Endometrial microvascular endothelial cells (primary cell): Measurements from ENCODE around the gene RBM8A. TPM values are rescaled to one million over a fixed set of nuclear protein-coding genes. Genes with fewer than 3 reads are reported as not detected.
"Not testable (repeated sequence)": the region's sequence is repeated elsewhere in the genome, so short reads cannot be mapped to it uniquely, and the experiment has no call there.

ENCODE experiments used
- in situ Hi-C: cut with HindIII; loops from 2 replicates; pipeline ENCODE4 v1.10.0; 2017; ENCODE audit warnings: low sequenced_read_pairs, low pct_unique_long_range_greater_than_20kb; ENCODE audit errors: inconsistent ontology term
- total RNA-seq: library from RNA; depleted of rRNA; stranded (reverse); fragments of >200 nt; gene quantifications from one replicate; pipeline ENCODE4 v1.2.3, GENCODE V29; 2015; ENCODE audit errors: inconsistent ontology term

The RBM8A gene
- total RNA-seq, 1 donor from 2014 or later, result 224 TPM

GRCh38 chr1:145958734-145959133 is 31.4 kb upstream of the RBM8A start:
- in situ Hi-C loops, result no loop called here

- in situ Hi-C loops, result no loop called here
Observed at GRCh38 chr1:145957443-145958319, 30.4 kb upstream of the RBM8A start, which contains the start of gene LIX1L. LIX1L (minus strand) TSS chr1:145958017; CDS start chr1:145957927, 90 bp downstream.

- in situ Hi-C loops, result no loop called here
Observed at GRCh38 chr1:145956781-145957442, 29.6 kb upstream of the RBM8A start.

- in situ Hi-C loops, result no loop called here
Observed at GRCh38 chr1:145956361-145956760, 29.1 kb upstream of the RBM8A start.

- in situ Hi-C loops, result no loop called here
Observed at GRCh38 chr1:145955436-145955835, 28.2 kb upstream of the RBM8A start.

- in situ Hi-C loops, result no loop called here
Observed at GRCh38 chr1:145953861-145954260, 26.6 kb upstream of the RBM8A start.

GRCh38 chr1:145952903-145953302 is 25.6 kb upstream of the RBM8A start:
- in situ Hi-C loops, result no loop called here

- in situ Hi-C loops, result no loop called here
Observed at GRCh38 chr1:145951526-145951925, 24.2 kb upstream of the RBM8A start.

- in situ Hi-C loops, result no loop called here
Observed at GRCh38 chr1:145949219-145949618, 21.9 kb upstream of the RBM8A start.

- in situ Hi-C loops, result no loop called here
Observed at GRCh38 chr1:145947551-145947950, 20.3 kb upstream of the RBM8A start.

- in situ Hi-C loops, result no loop called here
Observed at GRCh38 chr1:145946477-145946986, 19.2 kb upstream of the RBM8A start.

GRCh38 chr1:145944532-145944931 is 17.2 kb upstream of the RBM8A start:
- in situ Hi-C loops, result no loop called here

- in situ Hi-C loops, result no loop called here
Observed at GRCh38 chr1:145942871-145943270, 15.6 kb upstream of the RBM8A start.

- in situ Hi-C loops, result no loop called here
Observed at GRCh38 chr1:145942405-145942804, 15.1 kb upstream of the RBM8A start.

GRCh38 chr1:145937436-145937835 is 10.2 kb upstream of the RBM8A start:
- in situ Hi-C loops, result no loop called here

GRCh38 chr1:145936247-145936646 is 9.0 kb upstream of the RBM8A start:
- in situ Hi-C loops, result no loop called here

- in situ Hi-C loops, result no loop called here
Observed at GRCh38 chr1:145935708-145936107, 8.4 kb upstream of the RBM8A start.

GRCh38 chr1:145932522-145933009 is 5.3 kb upstream of the RBM8A start:
- in situ Hi-C loops, result not testable (repeated sequence)

GRCh38 chr1:145927916-145928643 is 796 bp upstream of the RBM8A start:
- in situ Hi-C loops, result no loop called here
